ENCODE results near the gene PCDH7. TPM values are rescaled to one million over a fixed set of nuclear protein-coding genes. Genes with fewer than 3 reads are reported as not detected.

PCDH7 gene
- total and polyA plus RNA-seq, 2 experiments from 2014 or later = 2.4 to 10.8 TPM

DNA sequence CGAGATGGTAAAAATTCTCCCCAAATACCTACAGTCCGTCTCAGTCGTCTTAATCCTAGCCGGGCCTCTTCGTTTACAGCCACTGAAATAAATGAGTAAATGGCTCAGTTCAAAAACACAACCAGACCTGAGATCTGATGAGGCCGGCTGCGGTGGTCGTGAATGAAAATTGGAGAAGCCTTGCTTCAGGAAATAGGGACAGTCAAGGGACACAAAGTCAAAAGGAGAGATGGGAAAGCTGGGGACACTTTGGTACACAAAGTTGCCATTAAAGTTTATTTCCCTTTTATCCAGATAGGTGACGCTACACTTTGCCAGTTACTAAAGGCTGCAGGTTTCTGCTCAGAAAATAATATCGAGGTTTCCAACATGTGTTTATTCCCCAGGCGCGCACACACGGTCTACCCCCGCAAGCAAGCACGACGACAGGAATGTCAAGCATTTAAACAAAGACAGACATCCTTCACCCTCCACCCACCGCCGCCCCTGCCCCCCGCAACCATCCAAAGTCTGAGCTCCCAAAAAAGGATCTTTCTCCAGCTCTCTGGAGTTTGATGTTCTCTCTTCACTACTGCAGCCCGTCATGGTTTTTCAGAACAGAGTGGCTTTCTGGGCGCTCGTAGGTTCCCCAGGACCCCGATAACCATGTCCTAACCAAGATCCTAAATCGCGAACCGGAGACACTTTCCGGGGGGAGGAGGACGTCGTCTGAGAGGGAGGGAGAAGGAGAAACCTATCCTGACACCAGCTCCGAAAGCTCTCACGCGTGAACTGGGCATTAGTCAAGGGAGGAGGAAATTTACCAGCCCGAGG lies 1.3 kb upstream of the PCDH7 start:
- Mint-ChIP-seq H3K9me3 (peaks cover 4% of the 10 kb centered on the region; the same call in 2 of the 3 replicates), H3K36me3 (ENCODE audit: low read depth) (no peaks in the 10 kb centered on the region), H3K4me1 (peaks cover 23% of the 10 kb centered on the region), H3K4me3 (peak overlapping the region; percentile 96), H3K27ac (no peak overlapping the region), H3K27me3 (ENCODE audit: insufficient read depth, low read depth, poor library complexity) (peaks cover 56% of the 10 kb centered on the region)
- no peaks in the 10 kb centered on the region for H3K9me2 ChIP-seq (ENCODE audit: insufficient read depth)
- peaks cover 45% of the 10 kb centered on the region for H3K27me3 ChIP-seq (ENCODE audit: insufficient read depth)
- no peak overlapping the region for H3K27ac ChIP-seq (ENCODE audit: low read depth)
- peaks cover 14% of the 10 kb centered on the region; the same call in 1 of the 2 replicates for H3F3A ChIP-seq (replicated peaks; ENCODE audit: low read depth)
- no peaks in the 10 kb centered on the region for H3K79me2 ChIP-seq (replicated peaks; ENCODE audit: insufficient read depth)
- peak overlapping the region; percentile 99 for H2AFZ ChIP-seq
- DNase-seq (ENCODE audit: low spot score) (peak; percentile 48), ATAC-seq (no peak)
- H3K4me2 ChIP-seq = peak overlapping the region; percentile 98
- TF ChIP-seq ZNF331 (CRISPR knock-in tag; IDR thresholded peaks at IDR 0.05; ENCODE audit: low read depth) (no peak), POLR2AphosphoS5 (IDR thresholded peaks at IDR 0.05; ENCODE audit: low read depth) (no peak), ZNF114 (CRISPR knock-in tag; IDR thresholded peaks at IDR 0.05) (no peak), JUNB (IDR thresholded peaks at IDR 0.05; ENCODE audit: unreplicated experiment) (no peak)
- TF ChIP-seq, protein P1, sequence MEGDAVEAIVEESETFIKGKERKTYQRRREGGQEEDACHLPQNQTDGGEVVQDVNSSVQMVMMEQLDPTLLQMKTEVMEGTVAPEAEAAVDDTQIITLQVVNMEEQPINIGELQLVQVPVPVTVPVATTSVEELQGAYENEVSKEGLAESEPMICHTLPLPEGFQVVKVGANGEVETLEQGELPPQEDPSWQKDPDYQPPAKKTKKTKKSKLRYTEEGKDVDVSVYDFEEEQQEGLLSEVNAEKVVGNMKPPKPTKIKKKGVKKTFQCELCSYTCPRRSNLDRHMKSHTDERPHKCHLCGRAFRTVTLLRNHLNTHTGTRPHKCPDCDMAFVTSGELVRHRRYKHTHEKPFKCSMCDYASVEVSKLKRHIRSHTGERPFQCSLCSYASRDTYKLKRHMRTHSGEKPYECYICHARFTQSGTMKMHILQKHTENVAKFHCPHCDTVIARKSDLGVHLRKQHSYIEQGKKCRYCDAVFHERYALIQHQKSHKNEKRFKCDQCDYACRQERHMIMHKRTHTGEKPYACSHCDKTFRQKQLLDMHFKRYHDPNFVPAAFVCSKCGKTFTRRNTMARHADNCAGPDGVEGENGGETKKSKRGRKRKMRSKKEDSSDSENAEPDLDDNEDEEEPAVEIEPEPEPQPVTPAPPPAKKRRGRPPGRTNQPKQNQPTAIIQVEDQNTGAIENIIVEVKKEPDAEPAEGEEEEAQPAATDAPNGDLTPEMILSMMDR (conservative IDR thresholded peaks at IDR 0.05; ENCODE audit: low read depth in 2 of 2) = no peak
- TF ChIP-seq, protein P2, sequence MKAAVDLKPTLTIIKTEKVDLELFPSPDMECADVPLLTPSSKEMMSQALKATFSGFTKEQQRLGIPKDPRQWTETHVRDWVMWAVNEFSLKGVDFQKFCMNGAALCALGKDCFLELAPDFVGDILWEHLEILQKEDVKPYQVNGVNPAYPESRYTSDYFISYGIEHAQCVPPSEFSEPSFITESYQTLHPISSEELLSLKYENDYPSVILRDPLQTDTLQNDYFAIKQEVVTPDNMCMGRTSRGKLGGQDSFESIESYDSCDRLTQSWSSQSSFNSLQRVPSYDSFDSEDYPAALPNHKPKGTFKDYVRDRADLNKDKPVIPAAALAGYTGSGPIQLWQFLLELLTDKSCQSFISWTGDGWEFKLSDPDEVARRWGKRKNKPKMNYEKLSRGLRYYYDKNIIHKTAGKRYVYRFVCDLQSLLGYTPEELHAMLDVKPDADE (IDR thresholded peaks at IDR 0.05) = no peak
- TF ChIP-seq, protein P3, sequence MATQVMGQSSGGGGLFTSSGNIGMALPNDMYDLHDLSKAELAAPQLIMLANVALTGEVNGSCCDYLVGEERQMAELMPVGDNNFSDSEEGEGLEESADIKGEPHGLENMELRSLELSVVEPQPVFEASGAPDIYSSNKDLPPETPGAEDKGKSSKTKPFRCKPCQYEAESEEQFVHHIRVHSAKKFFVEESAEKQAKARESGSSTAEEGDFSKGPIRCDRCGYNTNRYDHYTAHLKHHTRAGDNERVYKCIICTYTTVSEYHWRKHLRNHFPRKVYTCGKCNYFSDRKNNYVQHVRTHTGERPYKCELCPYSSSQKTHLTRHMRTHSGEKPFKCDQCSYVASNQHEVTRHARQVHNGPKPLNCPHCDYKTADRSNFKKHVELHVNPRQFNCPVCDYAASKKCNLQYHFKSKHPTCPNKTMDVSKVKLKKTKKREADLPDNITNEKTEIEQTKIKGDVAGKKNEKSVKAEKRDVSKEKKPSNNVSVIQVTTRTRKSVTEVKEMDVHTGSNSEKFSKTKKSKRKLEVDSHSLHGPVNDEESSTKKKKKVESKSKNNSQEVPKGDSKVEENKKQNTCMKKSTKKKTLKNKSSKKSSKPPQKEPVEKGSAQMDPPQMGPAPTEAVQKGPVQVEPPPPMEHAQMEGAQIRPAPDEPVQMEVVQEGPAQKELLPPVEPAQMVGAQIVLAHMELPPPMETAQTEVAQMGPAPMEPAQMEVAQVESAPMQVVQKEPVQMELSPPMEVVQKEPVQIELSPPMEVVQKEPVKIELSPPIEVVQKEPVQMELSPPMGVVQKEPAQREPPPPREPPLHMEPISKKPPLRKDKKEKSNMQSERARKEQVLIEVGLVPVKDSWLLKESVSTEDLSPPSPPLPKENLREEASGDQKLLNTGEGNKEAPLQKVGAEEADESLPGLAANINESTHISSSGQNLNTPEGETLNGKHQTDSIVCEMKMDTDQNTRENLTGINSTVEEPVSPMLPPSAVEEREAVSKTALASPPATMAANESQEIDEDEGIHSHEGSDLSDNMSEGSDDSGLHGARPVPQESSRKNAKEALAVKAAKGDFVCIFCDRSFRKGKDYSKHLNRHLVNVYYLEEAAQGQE (IDR thresholded peaks at IDR 0.05; ENCODE audit: unreplicated experiment) = no peak
- TF ChIP-seq, protein P4, sequence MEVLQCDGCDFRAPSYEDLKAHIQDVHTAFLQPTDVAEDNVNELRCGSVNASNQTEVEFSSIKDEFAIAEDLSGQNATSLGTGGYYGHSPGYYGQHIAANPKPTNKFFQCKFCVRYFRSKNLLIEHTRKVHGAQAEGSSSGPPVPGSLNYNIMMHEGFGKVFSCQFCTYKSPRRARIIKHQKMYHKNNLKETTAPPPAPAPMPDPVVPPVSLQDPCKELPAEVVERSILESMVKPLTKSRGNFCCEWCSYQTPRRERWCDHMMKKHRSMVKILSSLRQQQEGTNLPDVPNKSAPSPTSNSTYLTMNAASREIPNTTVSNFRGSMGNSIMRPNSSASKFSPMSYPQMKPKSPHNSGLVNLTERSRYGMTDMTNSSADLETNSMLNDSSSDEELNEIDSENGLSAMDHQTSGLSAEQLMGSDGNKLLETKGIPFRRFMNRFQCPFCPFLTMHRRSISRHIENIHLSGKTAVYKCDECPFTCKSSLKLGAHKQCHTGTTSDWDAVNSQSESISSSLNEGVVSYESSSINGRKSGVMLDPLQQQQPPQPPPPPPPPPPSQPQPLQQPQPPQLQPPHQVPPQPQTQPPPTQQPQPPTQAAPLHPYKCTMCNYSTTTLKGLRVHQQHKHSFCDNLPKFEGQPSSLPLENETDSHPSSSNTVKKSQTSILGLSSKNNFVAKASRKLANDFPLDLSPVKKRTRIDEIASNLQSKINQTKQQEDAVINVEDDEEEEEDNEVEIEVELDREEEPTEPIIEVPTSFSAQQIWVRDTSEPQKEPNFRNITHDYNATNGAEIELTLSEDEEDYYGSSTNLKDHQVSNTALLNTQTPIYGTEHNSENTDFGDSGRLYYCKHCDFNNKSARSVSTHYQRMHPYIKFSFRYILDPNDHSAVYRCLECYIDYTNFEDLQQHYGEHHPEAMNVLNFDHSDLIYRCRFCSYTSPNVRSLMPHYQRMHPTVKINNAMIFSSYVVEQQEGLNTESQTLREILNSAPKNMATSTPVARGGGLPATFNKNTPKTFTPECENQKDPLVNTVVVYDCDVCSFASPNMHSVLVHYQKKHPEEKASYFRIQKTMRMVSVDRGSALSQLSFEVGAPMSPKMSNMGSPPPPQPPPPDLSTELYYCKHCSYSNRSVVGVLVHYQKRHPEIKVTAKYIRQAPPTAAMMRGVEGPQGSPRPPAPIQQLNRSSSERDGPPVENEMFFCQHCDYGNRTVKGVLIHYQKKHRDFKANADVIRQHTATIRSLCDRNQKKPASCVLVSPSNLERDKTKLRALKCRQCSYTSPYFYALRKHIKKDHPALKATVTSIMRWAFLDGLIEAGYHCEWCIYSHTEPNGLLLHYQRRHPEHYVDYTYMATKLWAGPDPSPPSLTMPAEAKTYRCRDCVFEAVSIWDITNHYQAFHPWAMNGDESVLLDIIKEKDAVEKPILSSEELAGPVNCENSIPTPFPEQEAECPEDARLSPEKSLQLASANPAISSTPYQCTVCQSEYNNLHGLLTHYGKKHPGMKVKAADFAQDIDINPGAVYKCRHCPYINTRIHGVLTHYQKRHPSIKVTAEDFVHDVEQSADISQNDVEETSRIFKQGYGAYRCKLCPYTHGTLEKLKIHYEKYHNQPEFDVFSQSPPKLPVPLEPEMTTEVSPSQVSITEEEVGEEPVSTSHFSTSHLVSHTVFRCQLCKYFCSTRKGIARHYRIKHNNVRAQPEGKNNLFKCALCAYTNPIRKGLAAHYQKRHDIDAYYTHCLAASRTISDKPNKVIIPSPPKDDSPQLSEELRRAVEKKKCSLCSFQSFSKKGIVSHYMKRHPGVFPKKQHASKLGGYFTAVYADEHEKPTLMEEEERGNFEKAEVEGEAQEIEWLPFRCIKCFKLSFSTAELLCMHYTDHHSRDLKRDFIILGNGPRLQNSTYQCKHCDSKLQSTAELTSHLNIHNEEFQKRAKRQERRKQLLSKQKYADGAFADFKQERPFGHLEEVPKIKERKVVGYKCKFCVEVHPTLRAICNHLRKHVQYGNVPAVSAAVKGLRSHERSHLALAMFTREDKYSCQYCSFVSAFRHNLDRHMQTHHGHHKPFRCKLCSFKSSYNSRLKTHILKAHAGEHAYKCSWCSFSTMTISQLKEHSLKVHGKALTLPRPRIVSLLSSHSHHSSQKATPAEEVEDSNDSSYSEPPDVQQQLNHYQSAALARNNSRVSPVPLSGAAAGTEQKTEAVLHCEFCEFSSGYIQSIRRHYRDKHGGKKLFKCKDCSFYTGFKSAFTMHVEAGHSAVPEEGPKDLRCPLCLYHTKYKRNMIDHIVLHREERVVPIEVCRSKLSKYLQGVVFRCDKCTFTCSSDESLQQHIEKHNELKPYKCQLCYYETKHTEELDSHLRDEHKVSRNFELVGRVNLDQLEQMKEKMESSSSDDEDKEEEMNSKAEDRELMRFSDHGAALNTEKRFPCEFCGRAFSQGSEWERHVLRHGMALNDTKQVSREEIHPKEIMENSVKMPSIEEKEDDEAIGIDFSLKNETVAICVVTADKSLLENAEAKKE (CRISPR knock-in tag; IDR thresholded peaks at IDR 0.05) = no peak
- H3K4me3 ChIP-seq = peak overlapping the region; percentile 96
- H4K20me1 ChIP-seq (replicated peaks; ENCODE audit: insufficient read depth) = peaks cover 4% of the 10 kb centered on the region; the same call in 1 of the 2 replicates
- peaks cover 8% of the 10 kb centered on the region; the same call in 1 of the 2 replicates for H3K4me1 ChIP-seq (ENCODE audit: insufficient read depth)
- H3K36me3 ChIP-seq (ENCODE audit: insufficient read depth) = no peaks in the 10 kb centered on the region
